NOMO-1 treated with dmso at 0.1 percent for 144 hours (cell line): Measurements from ENCODE around the gene CCR1.
A peak's percentile ranks its signal among the peaks of the same experiment; 100 is the strongest.

Source experiments
- DNase-seq: peaks from one replicate; lab custom pipeline; 2025; ENCODE audit not compliant: unreplicated experiment; lab: John Stamatoyannopoulos, UW

The CCR1 gene

DNA sequence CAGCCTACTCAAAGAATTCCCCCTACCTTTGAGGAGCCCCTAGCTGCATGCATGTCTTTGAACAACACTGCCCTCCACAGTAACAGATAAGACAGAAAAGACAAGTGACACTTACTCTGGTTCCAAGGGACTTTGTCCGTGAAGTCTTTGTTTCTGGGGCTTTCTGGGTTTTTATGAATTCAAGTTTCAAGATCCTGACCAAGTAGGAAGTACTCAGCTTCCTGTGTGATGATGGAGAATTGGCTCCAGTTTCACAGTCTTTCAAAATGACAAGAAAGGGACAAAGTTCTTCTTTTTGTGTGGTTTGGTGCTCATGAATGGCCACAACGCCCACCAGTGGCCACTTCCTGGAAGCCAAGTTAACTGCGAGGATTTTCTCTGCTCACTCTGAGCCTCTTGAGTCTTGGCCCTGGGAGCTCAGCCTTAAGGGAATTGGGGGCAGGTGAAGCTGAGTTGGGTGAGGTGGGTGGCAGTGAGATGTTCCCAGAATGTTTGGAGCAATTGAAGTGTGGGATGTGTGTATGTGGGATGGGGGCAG, at the start of gene CCR1:
Gene CCR1 (minus strand): TSS at position 147 of the 538 bp plus-strand sequence. CDS start 4,000 bp downstream, outside the sequence.
- DNase-seq: peak; percentile 71

- no peak for DNase-seq
These were observed 44.9 kb upstream of the CCR1 start for GRCh38 chr3:46252980-46253379.

GRCh38 chr3:46245146-46245545, 37.0 kb upstream of the CCR1 start:
- DNase-seq: no peak

DNA sequence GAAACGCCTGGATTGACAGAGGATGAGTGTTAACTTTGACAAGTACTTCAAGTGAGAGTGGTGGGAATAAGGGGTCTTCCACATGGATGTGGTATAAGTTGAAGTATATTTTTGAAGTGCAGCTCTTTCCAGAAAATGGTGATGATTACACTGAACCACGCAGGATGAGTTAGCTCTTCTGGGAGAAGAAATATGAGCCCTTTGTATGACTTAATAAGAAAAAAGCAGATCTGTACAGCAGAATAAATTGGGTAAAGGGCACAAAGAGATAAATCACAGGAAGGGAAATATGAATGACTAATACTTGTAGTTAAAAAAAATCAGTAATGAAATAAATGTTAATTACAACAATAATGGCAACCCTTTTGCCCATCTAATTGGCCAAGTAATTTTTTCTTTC, 35.4 kb upstream of the CCR1 start:
- DNase-seq: no peak

DNA sequence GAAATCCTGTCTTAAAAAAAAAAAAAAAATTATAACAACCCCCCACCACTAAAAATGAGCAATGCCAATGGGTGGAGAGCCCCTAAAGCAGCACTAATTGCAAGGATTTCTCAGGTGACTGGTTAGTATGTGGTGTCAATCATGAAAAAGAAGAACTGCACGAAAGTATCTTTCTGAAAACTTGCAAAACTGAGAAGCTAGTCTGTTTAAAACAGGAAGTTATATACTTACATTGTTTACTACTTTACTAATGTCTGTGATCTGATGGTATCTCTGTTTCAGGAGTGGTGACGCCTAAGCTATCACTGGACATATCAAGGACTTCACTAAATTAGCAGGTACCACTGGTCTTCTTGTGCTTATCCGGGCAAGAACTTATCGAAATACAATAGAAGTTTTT, 34.0 kb upstream of the CCR1 start, which contains the start of gene CCR3:
Gene CCR3 (plus strand): TSS at position 341 of the 400 bp plus-strand sequence. CDS start 22,699 bp downstream, outside the sequence.
- DNase-seq: peak; percentile 33

DNA sequence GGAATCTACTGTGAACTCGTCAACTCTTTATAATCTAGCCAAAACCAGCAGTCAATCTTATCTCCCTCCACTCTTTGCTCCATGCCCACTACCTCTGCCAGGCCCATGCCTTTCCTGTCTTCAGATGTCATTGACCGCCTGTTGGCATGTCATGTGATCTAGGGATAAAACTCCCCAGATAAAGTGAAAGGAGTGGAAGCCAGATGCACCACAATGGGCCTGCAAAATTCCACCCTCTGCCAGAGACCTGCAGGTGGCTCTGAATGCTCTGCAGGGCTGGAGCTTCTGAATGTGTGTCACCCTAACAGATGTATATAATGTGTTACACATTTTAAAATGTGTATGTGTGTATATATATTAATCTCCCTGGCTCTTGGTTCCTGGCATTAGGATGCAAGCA, 31.8 kb upstream of the CCR1 start:
- no peak for DNase-seq

GRCh38 chr3:46239301-46239938, 31.3 kb upstream of the CCR1 start:
- no peak for DNase-seq

- DNase-seq: no peak
These were observed 30.3 kb upstream of the CCR1 start for GRCh38 chr3:46238386-46238785.

DNA sequence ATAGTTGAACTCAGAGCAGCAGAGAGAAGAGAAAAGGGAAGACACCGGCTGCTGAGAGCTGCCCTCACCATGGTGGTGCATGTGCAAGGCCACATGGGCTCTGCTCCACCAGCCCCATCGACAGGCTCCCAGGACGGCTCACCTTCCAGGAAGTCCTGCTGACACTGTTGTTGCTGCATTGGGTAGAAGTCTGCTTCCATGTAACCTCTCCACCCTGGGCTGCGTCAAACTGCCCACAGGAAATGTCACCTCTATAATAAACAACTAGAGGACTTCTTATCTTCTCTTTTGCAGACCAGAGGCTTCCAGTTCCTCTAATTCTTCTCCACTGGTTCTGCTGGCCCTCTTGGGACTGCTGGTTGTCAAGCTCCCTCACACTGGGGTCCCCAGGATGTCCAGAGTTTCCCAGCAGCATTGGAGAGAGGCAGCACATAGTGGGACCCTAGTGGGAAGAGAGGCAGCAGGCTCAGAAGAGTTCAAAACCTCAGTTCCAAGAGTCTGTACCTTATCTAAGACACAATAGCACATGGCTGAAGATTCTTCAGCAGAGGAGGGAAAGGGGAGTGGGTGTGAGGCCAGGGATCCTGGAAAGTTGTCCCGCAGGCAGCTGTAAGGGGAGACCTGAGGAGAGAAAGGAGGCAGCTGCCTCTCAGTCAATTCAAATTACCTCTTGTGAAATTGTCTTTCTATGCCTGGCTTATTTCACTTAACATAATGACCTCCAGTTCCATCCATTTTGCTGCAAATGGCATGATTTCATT, 28.4 kb upstream of the CCR1 start:
- no peak for DNase-seq

DNA sequence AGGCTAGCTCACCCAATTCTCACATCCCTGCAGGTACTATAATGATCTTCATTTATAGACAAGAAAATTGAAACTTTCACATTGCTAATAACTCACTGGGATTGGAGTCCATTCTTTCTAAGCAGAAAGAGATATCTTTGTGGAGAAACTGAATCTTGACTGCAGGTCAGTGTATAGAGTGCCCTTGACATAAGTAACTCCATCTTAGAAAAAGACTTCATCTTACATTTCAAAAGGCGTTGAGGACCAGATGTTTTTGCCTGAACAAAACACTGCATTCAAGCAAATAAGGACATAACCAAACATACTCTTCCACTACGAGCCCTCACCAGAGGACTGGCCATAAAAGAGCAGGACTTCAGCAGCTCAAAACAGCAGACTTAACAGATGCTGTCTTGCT, 27.3 kb upstream of the CCR1 start:
- DNase-seq: no peak

GRCh38 chr3:46233194-46233593, 25.1 kb upstream of the CCR1 start:
- DNase-seq: no peak

DNA sequence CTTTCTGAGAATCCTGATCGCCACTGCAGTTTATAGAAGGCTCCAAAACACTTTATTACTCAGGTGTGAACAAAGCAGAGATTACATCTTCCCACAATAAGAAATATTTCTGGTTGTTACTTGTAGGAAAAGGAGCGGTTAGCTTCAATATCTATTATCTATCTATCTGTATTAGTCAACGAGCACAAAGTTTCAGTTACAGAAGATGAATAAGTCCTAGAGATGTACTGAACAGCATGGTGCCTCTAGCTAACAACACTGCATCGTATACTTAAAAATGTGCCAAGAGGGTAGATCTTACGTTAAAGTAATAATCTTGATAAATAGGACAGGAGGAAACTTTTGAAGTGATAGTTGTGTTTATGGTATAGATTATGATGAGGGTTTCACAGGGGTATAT, 23.2 kb upstream of the CCR1 start:
- DNase-seq: no peak

GRCh38 chr3:46228260-46229242, 20.4 kb upstream of the CCR1 start:
- DNase-seq: peak; percentile 90

DNA sequence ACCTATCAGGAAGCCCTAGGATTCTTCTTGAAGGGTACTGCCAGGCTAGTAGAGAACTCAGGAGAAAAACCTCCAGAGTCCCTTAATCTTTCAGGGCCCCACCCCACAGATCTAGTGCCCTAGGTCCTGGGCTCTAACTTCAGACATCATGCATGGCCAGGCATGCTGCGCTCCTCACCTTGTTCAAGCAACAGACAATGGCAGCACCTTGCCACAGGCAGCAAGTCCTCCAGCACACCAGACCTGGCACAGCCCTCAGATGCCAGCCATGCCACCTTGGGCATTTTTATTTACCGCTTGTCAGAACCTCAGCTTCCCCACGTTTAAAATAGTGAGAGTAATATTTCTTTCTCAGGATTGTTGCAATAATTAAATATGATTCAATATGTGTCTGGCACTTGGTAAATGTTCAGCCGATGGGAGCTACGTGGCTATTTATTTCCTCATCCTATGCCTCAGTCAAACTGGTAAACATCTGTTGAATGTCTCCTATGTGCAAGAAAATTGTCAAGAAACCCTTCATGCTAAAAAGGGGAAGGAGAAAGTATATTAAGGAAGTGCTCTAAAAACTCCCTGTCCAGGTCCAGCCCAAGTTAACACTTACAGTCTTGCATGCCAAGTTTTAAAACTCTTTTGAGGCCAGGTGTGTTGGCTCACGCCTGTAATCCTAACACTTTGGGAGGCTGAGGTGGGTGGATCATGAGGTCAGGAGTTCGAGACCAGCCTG, 14.5 kb upstream of the CCR1 start:
- DNase-seq: peak; percentile 82

GRCh38 chr3:46221938-46222337, 13.8 kb upstream of the CCR1 start:
- DNase-seq: no peak

GRCh38 chr3:46221391-46221790, 13.3 kb upstream of the CCR1 start:
- DNase-seq: peak; percentile 64

GRCh38 chr3:46218196-46218709, 10.1 kb upstream of the CCR1 start:
- no peak for DNase-seq

- DNase-seq: no peak
These were observed 7.8 kb upstream of the CCR1 start for GRCh38 chr3:46215810-46216414.

DNA sequence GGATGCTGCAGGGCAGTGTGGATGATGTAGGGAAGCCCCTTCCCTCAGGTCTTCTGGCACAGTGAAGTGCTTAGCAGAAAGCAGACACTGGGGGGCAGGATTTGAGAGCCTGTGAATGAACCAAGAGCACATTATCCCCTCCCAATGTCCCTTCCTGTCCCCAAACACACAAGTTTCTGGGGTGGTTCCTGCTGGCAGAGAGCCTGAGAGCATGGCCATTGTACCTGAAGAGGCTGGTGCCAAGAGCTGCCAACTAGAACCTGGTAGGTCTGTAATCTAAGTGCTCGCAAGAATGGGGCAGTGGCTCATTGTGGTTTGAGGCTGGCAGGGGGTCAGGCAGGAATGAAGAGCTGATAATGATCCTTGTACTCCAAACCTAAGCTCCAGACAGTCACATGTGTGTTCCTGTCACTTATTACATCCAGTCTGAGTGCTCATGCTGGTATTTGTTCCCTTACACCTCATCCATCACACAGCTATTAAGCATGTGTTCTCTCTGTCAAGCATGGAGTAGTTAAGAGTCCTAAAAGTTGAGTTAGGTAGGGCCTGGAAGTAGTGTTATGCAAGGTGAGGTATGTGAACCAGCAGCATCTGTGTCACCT, 6.7 kb upstream of the CCR1 start:
- DNase-seq: peak; percentile 40
